B cell (primary cell): ENCODE measurements around the gene CCDC194. TPM values are rescaled to one million over a fixed set of nuclear protein-coding genes. Genes with fewer than 3 reads are reported as not detected.

ENCODE experiments used
- ATAC-seq: fragments of 200-7000 bp; cut with Tn5 transposase; one replicate; pipeline ENCODE4 v1.10.0; 2021; ENCODE audit warnings: low read depth, mild to moderate bottlenecking, moderate number of reproducible peaks, moderate library complexity
- CTCF ChIA-PET: fragments of 350-600 bp; sonication (Branson Sonifier 250); formaldehyde crosslinking; loops from one replicate; lab custom pipeline; 2021; ENCODE audit warnings: antibody characterized with exemption, inconsistent platforms; lab: Charles Lee
- POLR2A ChIA-PET: fragments of 350-600 bp; sonication (Branson Sonifier 250); formaldehyde crosslinking; loops from one replicate; lab custom pipeline; 2021; ENCODE audit warnings: antibody characterized with exemption; lab: Charles Lee
- DNase-seq: peaks from one replicate; pipeline ENCODE4 v3.0.0; 2013
- H2AFZ ChIP-seq: 2 replicates; pipeline ENCODE4 v1.6.1; 2012; ENCODE audit warnings: mild to moderate bottlenecking, low read depth, low read length; ENCODE audit not compliant: insufficient read depth, poor library complexity, severe bottlenecking
- H3K27ac ChIP-seq, 2 donors: 1 replicate in 1 of 2; 2 replicates in 1 of 2; pipeline ENCODE4 v1.5.1; 2012 to 2013; ENCODE audit warnings: low read length in 2 of 2, mild to moderate bottlenecking in 2 of 2, moderate library complexity in 1 of 2
- H3K27me3 ChIP-seq, 4 experiments: fragments of 200-600 bp in 1 of 4; sonication (generic) in 1 of 4; replicated peaks in 1 of 4; 1 replicate in 2 of 4; 2 replicates in 2 of 4; pipeline versions ENCODE4 v1.6.1 to v1.7.0; 2013 to 2016; ENCODE audit warnings: low read length in 3 of 4, mild to moderate bottlenecking in 2 of 4, mixed read lengths in 1 of 4, moderate library complexity in 1 of 4; ENCODE audit not compliant: insufficient read depth in 4 of 4, control insufficient read depth in 3 of 4; ENCODE audit errors: control extremely low read depth in 1 of 4
- H3K36me3 ChIP-seq, 2 experiments: replicated peaks in 1 of 2; 1 replicate in 1 of 2; 2 replicates in 1 of 2; pipeline versions ENCODE4 v1.6.1 to v1.7.1; 2013; ENCODE audit warnings: low read length in 1 of 2; ENCODE audit not compliant: insufficient read depth in 2 of 2, control insufficient read depth in 1 of 2; ENCODE audit errors: control extremely low read depth in 1 of 2, extremely low read depth in 1 of 2
- H3K4me1 ChIP-seq, 2 donors: fragments of 200-600 bp in 1 of 2; sonication (generic) in 1 of 2; 1 replicate in 1 of 2; 2 replicates in 1 of 2; pipeline versions ENCODE4 v1.5.1 to v1.6.1; 2013 to 2017; ENCODE audit warnings: low read length in 2 of 2; ENCODE audit not compliant: control insufficient read depth in 2 of 2, insufficient read depth in 2 of 2
- H3K4me2 ChIP-seq: replicated peaks from 2 replicates; pipeline ENCODE3; 2012; ENCODE audit warnings: mild to moderate bottlenecking, low read depth, low read length; ENCODE audit not compliant: poor library complexity, severe bottlenecking
- H3K4me3 ChIP-seq, 5 experiments: fragments of 200-600 bp in 1 of 5; sonication (generic) in 1 of 5; 1 replicate in 3 of 5; 2 replicates in 2 of 5; pipeline versions ENCODE4 v1.5.1 to v1.7.0; 2011 to 2016; ENCODE audit warnings: low read length in 4 of 5, mild to moderate bottlenecking in 4 of 5, low read depth in 2 of 5, control low read depth in 1 of 5, moderate library complexity in 1 of 5; ENCODE audit not compliant: insufficient read depth in 1 of 5; ENCODE audit errors: control extremely low read depth in 1 of 5, extremely low read depth in 1 of 5
- H3K79me2 ChIP-seq: fragments of 200-600 bp; sonication (generic); one replicate; pipeline ENCODE4 v1.6.0; 2016; ENCODE audit warnings: low read length; ENCODE audit not compliant: control insufficient read depth, insufficient read depth
- H3K9ac ChIP-seq: fragments of 200-600 bp; sonication (generic); 2 replicates; pipeline ENCODE4 v1.6.1; 2017; ENCODE audit warnings: mild to moderate bottlenecking, low read length, moderate library complexity
- H3K9me3 ChIP-seq, 3 donors: one replicate each; pipeline versions ENCODE4 v1.6.1 to v1.7.1; 2013; ENCODE audit warnings: low read length in 2 of 3; ENCODE audit not compliant: control insufficient read depth in 2 of 3, insufficient read depth in 1 of 3; ENCODE audit errors: control extremely low read depth in 1 of 3
- H4K20me1 ChIP-seq: 2 replicates; pipeline ENCODE4 v1.6.0; 2012; ENCODE audit warnings: mild to moderate bottlenecking, low read length; ENCODE audit not compliant: insufficient read depth, control insufficient read depth, poor library complexity, severe bottlenecking
- H3K27ac Mint-ChIP-seq: one replicate; pipeline ENCODE4 v1.8.0; 2021; ENCODE audit warnings: mixed read lengths
- H3K27me3 Mint-ChIP-seq: one replicate; pipeline ENCODE4 v1.8.0; 2021; ENCODE audit warnings: mixed read lengths
- H3K4me1 Mint-ChIP-seq: one replicate; pipeline ENCODE4 v1.8.0; 2021; ENCODE audit warnings: mixed read lengths
- H3K4me3 Mint-ChIP-seq: one replicate; pipeline ENCODE4 v1.8.0; 2021; ENCODE audit warnings: mixed read lengths
- H3K9me3 Mint-ChIP-seq: one replicate; pipeline ENCODE4 v1.8.0; 2022; ENCODE audit warnings: mixed read lengths; ENCODE audit not compliant: insufficient read depth
- EZH2 ChIP-seq: IDR thresholded peaks from 2 replicates; pipeline ENCODE4 v1.6.1; 2012; ENCODE audit warnings: borderline replicate concordance, low read depth, mild to moderate bottlenecking, moderate library complexity, low read length; ENCODE audit not compliant: insufficient read depth, poor library complexity, severe bottlenecking
- WGBS: methylation state at CpG from one replicate; pipeline ENCODE4 v1.1.5; 2013; ENCODE audit warnings: missing lambda C conversion rate; ENCODE audit not compliant: insufficient coverage; 5-methylcytosine and 5-hydroxymethylcytosine counted together
- intact Hi-C: fragments of 100-400 bp; cut with micrococcal nuclease; formaldehyde crosslinking; loops from one replicate; pipeline ENCODE4 v1.10.0; 2022
- polyA plus RNA-seq: library from polyadenylated mRNA; depleted of rRNA; stranded (reverse); fragments of >200 nt; gene quantifications from 2 replicates; pipeline ENCODE4 v1.2.3, GENCODE V29; 2012
- total RNA-seq, 2 donors: library from RNA; stranded (reverse); fragments of 120-200 nt in 1 of 2; gene quantifications; 1 replicate in 1 of 2; 2 replicates in 1 of 2; pipeline versions ENCODE4 v1.2.3 to v1.2.4, GENCODE V29; 2013 to 2022
- TF ChIP-seq, protein P1 (sequence below): fragments of 200-600 bp; IDR thresholded peaks from one replicate; pipeline ENCODE4 v1.8.0; 2022; ENCODE audit warnings: antibody characterized with exemption, mild to moderate bottlenecking

Gene CCDC194
- total and polyA plus RNA-seq, 2 donors (not counting 1 experiment from before 2014, with no cell fraction given) = 1.4 to 3.4 TPM

DNA sequence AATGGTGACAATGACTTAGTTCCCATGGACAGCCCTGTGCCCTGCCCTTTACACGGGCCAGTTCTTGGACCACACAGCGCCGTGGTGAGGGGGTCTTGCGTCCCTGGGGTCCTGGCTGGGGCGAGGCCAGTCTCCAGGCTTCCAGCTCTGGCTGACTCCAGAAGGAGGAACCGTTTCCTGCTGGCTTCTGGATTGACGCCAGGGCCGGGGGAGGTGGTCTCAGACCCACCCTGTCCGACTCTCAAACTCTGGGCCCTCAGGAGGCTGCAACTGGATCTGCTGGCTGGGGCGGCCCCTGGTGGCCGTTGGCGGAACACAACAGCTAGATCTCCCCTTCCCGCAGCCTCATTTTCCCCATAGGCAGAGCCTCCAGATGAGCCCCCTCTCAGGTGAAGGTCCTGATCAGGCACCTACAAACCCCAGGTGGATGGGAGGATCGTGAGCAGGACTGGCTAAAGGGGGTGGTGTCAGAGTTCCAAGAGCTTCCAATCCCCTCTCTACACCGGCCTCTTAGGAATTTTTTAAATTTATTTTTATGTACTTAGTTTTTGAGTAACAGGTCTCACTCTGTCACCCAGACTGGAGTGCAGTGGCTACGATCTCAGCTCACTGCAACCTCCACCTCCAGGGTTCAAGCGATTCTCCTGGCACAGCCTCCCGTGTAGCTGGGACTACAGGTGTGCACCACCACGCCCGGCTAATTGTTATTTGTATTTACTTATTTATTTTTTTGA lies 8.0 kb downstream of the CCDC194 start:
- Mint-ChIP-seq H3K27ac (no peak overlapping the region), H3K4me1 (peaks cover 15% of the 10 kb centered on the region), H3K4me3 (no peak overlapping the region), H3K27me3 (no peaks in the 10 kb centered on the region), H3K9me3 (peaks cover 3% of the 10 kb centered on the region)
- H2AFZ ChIP-seq = no peak overlapping the region
- WGBS = 53% methylated on average over 9 of the region's 20 CpGs
- H4K20me1 ChIP-seq = no peaks in the 10 kb centered on the region
- ChIA-PET POLR2A (no interaction called here), CTCF (interaction anchor here (0.6 to 8.4 kb wide), 32 partner anchors 9 to 143 kb away, joined by 3 to 109 read pairs (median 4); partner anchors contain the start of genes ABHD8, ANKLE1, BST2 and CCDC194)
- peaks cover 0 to 12% (median 0%) of the 10 kb centered on the region in 3 donors for H3K9me3 ChIP-seq
- no peak overlapping the region for H3K9ac ChIP-seq
- no peak overlapping the region for H3K4me3 ChIP-seq
- intact Hi-C loops = loop anchor here (1.0 kb wide), 3 partner anchors 40 to 125 kb away; no protein-coding TSS in a partner anchor
- H3K4me1 ChIP-seq = peaks cover 19 to 33% of the 10 kb centered on the region in 2 donors
- no peak overlapping the region for H3K27ac ChIP-seq
- DNase-seq (peak; percentile 76), ATAC-seq (peak; percentile 39)
- TF ChIP-seq EZH2 = no peak
- TF ChIP-seq, protein P1, sequence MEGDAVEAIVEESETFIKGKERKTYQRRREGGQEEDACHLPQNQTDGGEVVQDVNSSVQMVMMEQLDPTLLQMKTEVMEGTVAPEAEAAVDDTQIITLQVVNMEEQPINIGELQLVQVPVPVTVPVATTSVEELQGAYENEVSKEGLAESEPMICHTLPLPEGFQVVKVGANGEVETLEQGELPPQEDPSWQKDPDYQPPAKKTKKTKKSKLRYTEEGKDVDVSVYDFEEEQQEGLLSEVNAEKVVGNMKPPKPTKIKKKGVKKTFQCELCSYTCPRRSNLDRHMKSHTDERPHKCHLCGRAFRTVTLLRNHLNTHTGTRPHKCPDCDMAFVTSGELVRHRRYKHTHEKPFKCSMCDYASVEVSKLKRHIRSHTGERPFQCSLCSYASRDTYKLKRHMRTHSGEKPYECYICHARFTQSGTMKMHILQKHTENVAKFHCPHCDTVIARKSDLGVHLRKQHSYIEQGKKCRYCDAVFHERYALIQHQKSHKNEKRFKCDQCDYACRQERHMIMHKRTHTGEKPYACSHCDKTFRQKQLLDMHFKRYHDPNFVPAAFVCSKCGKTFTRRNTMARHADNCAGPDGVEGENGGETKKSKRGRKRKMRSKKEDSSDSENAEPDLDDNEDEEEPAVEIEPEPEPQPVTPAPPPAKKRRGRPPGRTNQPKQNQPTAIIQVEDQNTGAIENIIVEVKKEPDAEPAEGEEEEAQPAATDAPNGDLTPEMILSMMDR = peak; percentile 93
- H3K36me3 ChIP-seq = no peaks in the 10 kb centered on the region
- H3K27me3 ChIP-seq = peaks cover 0 to 11% (median 5%) of the 10 kb centered on the region in 4 experiments
- H3K79me2 ChIP-seq = no peaks in the 10 kb centered on the region
- no peak overlapping the region for H3K4me2 ChIP-seq
